GM10266 (cell line): ENCODE data around the gene TOLLIP.

Source experiments
- DNase-seq: peaks from one replicate; pipeline ENCODE4 v3.0.0; 2012; ENCODE audit errors: extremely low spot score
- TF ChIP-seq, protein P1 (sequence below): IDR thresholded peaks from 2 replicates; pipeline ENCODE4 v1.5.1; 2012; ENCODE audit warnings: mild to moderate bottlenecking, low read depth; ENCODE audit not compliant: control insufficient read depth, insufficient read depth; ENCODE audit errors: missing control alignments

TOLLIP gene

DNA sequence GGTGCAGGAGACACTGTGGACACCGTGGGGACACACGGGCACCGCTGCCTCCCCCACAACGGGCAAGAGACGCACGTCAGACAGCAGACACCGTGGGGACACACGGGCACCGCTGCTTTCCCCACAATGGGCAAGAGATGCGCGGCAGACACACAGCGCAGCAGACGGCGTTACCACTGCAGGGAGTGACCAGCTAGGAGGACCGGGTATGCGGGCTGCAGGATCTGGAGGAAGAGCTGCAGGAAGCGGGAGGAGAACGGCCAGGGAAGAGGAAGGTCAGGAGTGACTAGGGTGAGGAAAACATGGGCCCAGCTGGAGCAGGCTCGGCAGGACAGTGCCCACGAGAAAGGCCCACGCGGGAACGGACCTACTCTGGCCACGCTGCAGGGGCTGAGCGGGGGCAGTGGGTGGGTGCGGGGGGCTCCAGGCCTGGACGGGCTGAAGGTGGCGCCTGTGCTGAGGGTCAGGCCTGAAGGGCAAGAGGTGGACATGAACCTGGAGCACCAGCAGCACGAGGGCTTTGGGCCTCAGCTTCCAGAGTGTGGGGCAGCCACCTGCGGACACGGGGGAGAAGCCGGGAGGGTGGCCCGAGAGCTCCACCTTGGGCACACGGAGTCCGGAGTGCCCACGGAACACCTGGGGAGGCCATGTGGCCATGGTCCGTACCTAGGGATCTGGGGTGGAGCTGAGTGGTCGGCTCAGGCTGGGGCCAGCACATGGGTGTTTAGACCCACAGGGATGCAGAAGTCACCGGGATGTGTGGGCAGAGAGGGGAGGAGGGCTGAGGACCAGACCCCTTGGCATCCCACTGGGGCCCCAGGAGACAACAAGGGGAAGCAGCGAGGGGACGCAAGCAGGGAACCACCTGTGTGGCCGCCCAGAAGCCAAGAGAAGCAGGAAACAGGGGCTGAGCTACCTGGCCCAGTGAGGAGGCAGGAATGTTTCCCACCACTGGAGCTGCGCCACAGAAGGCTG, 16.5 kb downstream of the TOLLIP start:
- no peak for DNase-seq
- TF ChIP-seq, protein P1, sequence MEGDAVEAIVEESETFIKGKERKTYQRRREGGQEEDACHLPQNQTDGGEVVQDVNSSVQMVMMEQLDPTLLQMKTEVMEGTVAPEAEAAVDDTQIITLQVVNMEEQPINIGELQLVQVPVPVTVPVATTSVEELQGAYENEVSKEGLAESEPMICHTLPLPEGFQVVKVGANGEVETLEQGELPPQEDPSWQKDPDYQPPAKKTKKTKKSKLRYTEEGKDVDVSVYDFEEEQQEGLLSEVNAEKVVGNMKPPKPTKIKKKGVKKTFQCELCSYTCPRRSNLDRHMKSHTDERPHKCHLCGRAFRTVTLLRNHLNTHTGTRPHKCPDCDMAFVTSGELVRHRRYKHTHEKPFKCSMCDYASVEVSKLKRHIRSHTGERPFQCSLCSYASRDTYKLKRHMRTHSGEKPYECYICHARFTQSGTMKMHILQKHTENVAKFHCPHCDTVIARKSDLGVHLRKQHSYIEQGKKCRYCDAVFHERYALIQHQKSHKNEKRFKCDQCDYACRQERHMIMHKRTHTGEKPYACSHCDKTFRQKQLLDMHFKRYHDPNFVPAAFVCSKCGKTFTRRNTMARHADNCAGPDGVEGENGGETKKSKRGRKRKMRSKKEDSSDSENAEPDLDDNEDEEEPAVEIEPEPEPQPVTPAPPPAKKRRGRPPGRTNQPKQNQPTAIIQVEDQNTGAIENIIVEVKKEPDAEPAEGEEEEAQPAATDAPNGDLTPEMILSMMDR, result no peak

DNA sequence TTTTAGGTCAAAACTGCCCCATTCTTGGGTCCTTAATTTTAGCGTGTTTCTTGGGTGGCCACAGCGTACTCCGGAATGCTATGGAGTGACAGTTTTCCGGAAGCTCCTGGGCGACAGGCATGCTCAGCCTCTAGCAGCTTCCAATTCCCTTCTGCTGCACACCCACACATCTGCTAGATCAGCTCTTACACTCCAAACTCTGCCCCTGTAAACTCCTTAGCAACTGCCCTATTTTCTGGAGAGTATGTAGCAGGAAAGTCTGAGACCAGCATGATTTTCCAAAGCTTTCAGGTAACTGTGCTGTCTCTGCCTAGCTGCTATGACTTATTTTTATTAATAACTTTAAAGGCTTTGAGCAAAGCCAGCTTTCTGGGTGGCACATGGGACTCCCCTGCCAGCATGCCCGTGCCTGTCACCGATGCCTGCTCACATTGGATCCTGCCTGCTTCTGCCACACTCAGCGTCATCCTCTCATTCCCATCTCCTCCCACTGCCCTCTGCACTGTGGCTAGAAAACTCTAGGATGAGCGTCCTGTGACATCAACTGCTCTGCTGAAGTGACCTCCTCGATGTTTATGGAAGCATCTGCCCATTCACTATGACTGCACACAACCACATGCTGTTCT, 17.3 kb downstream of the TOLLIP start:
- DNase-seq, result no peak
- TF ChIP-seq, protein P1, result no peak

DNA sequence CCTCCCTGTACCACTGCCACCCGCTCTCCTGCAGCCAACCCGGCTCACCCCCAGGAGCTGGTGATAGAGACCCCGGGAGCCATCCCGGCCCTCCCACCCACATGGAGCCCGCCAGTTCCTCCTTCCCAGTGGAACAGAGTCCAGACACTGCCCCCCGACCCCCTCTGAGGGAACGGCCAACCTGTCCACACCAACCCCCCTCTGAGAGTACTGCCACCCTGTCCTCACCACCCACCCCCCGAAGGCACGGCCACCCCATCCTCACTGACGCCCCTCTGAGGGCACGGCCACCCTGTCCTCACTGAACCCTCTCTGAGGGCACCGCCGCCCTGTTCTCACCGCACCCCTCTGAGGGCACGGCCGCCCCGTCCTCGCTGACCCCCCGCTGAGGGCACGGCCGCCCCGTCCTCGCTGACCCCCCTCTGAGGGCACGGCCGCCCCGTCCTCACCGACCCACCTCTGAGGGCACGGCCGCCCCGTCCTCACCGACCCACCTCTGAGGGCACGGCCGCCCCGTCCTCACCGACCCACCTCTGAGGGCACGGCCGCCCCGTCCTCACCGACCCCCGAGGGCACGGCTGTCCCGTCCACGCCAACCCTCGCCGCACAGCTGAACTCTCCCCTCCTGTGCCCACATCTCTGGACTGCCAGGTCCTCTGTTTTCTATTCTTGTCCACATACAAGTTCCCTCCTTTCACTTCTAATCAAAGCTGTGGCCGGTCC, 18.0 kb downstream of the TOLLIP start:
- no peak for DNase-seq
- TF ChIP-seq, protein P1, result no peak

DNA sequence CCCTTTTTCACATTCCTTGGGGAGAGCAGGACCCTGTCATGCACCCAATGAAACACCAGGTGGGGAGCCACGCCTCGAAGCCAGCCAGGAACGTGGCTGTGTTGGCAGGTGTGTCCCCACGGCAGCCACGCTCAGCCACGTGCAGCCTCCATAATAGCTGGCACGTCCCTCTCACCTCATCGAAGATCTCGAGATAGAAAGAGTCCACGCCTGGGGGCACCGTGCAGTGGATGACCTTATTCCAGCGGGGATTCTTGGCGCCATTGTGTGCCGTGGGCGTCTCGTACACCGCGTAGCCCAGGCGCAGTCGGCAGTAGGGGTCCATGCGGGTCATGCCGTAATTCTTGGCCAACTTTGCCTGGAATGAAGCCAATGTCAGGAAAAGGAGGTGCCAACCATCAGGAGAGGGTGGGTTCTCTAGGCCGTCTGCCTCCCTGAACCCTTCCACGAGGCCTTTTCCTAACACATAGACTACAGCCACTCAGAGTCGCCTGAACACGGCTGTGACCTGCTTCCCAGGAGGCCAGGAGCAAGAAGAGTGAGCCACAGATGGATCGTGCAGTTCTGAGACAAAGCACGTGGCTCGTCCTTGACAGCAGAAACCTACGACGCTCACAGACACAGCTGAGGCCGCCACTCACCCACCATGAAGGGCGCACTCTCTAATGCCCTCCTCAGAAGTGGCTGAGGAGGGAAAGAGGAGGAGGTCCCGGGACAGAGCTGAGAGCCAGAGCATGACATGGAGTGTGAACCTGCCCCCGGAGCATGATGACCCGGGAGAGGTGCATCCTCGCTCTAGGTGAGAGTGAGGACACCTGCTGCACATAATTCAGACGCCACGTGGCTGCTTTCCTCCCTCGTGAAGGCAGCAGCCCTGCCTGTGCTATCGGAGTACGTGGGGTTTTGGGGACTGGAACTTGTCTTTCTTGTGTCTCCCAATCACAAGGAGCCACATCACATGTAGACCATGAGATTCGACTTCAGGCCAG, 19.1 kb downstream of the TOLLIP start:
- TF ChIP-seq, protein P1, result no peak
- DNase-seq, result no peak

DNA sequence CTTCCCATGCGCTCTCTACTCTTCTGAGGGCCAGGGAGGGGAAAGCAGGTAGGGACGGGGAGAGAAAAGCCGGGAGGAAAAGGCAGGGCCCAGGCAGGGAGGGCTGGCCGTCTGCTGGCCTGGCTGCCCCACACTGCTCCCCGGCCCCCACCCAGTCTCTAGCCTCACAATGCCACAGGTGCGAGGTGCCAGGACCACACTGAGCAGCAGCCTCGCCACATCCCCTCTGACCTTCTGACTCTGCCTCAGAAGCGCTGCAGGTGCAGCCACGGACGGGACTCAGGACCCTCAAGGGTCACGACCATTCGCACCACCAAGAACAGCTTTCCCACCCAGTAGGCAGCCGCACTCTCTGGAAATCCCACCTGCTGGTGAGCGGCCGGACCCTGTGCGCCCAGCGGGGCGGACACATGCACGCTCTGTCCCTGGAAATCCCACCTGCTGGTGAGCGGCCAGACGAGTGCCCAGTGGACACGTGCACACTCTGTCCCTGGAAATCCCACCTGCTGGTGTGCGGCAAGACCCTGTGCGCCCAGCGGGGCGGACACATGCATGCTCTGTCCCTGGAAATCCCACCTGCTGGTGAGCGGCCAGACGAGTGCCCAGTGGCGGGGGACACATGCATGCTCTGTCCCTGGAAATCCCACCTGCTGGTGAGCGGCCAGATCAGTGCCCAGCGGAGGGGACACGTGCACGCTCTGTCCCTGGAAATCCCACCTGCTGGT, 20.1 kb downstream of the TOLLIP start:
- DNase-seq, result no peak
- TF ChIP-seq, protein P1, result no peak
